ENCODE measurements around the gene STPG4.
A peak's percentile ranks its signal among the peaks of the same experiment; 100 is the strongest.

STPG4 gene

DNA sequence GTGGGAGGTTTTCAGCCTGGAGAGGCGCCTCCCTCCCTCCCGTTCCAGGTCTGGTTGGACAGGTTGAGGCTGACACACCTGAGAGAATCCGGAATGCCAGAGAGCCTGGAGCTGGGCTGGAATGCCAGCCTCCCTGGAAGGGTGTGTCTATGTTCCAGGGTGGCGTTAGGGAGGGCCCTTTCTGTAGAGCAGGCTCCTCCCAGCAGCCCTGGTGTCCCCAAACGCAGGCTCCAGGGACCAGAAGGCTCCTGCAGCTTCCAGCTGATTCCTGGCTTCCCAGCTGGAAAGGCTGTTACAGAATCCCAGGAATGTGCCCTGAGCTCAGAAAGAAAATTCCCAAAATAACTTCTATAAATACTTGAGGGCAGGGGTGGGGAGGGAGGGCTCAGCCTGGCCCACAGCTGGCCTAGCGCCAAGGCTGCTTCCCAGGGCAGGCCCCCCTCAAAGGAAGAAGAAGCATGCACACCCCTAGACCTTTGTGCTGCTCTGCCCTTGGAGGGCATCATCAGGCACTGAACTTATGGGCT lies 85.4 kb downstream of the STPG4 start:
- Histone ChIP-seq H3K9me3 (ENCODE audit: control insufficient read depth, low read length) (no peaks in the 10 kb centered on the region), H3K4me1 (ENCODE audit: control insufficient read depth, insufficient read depth, low read length) (peaks cover 68% of the 10 kb centered on the region), H3K9ac (ENCODE audit: low read length) (peak overlapping the region; percentile 82), H3K36me3 (ENCODE audit: control insufficient read depth, insufficient read depth, low read length, severe bottlenecking) (peaks cover 10% of the 10 kb centered on the region), H3K27me3 (replicated peaks; ENCODE audit: control insufficient read depth, insufficient read depth, low read length) (no peaks in the 10 kb centered on the region), H3K4me3 (ENCODE audit: low read length) (no peak overlapping the region)
- peak; percentile 56 for DNase-seq (ENCODE audit: low read depth)

DNA sequence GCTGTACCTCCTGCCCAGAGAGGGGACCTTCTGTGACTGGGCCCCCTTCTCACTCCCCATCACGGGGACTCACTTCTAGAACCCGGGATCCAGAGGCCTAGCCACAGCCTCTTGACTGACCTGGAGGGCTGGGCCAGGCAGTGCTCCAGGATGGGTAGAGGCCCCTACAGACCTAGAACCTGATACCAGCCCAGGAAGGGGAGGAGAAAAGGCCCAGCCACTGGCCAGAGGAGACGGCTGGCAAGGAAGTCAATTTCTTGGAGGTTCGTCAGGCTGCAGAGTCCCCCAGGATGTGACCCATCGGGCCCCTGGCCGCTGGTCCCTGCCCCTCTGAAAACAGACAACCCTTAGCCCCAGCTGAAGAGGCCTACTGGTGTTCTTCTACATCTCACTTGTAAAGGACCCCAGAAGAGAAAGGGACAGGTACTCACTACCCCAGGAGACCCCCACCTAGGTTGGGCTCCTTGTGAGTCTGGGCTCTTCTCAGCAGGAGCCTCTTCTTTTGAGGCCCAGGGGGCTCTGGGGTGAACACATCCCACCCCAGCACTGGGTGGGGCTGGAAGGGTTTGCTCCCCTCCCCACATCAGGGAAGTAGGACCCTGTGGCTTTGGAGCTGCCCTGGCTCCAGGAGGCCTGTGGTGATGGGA lies 86.0 kb downstream of the STPG4 start:
- no peaks in the 10 kb centered on the region for H3K27me3 ChIP-seq (replicated peaks; ENCODE audit: control insufficient read depth, insufficient read depth, low read length)
- no peaks in the 10 kb centered on the region for H3K9me3 ChIP-seq (ENCODE audit: control insufficient read depth, low read length)
- peaks cover 68% of the 10 kb centered on the region for H3K4me1 ChIP-seq (ENCODE audit: control insufficient read depth, insufficient read depth, low read length)
- peak overlapping the region; percentile 61 for H3K9ac ChIP-seq (ENCODE audit: low read length)
- DNase-seq (ENCODE audit: low read depth): no peak
- H3K4me3 ChIP-seq (ENCODE audit: low read length): no peak overlapping the region
- peaks cover 10% of the 10 kb centered on the region for H3K36me3 ChIP-seq (ENCODE audit: control insufficient read depth, insufficient read depth, low read length, severe bottlenecking)

DNA sequence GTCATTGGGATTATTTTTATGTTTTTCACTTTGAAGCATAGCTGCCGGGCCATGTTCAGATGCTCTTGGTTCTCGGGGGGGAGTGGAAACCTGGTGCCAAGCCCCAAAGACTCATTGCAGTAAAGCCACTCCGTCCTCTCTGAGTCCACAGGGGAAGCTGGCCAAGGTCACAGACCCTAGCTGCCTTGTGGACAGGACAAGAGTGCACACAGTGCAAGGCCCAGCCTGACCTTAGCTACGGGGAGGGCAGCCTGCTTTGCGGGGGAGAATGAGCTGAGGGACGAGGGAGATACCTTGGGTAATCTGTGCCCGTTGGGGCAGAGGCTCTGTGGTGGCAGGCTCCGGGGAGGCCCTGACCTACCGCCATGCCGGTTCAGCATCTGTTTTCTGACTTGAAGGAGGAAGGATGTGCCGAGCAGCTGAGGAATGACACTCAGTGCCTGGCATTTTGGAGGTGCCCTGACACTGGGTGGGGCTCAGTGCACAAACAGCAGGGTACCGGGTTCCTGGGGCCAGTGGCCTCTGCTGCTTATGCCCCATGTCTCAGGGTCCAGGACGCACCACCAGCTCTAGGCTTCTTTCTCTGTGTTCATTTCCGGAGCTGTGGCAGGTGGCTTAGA lies 87.2 kb downstream of the STPG4 start:
- H3K27me3 ChIP-seq (replicated peaks; ENCODE audit: control insufficient read depth, insufficient read depth, low read length): no peaks in the 10 kb centered on the region
- DNase-seq (ENCODE audit: low read depth): no peak
- peaks cover 10% of the 10 kb centered on the region for H3K36me3 ChIP-seq (ENCODE audit: control insufficient read depth, insufficient read depth, low read length, severe bottlenecking)
- H3K4me3 ChIP-seq (ENCODE audit: low read length): no peak overlapping the region
- peaks cover 71% of the 10 kb centered on the region for H3K4me1 ChIP-seq (ENCODE audit: control insufficient read depth, insufficient read depth, low read length)
- H3K9ac ChIP-seq (ENCODE audit: low read length): no peak overlapping the region
- no peaks in the 10 kb centered on the region for H3K9me3 ChIP-seq (ENCODE audit: control insufficient read depth, low read length)

DNA sequence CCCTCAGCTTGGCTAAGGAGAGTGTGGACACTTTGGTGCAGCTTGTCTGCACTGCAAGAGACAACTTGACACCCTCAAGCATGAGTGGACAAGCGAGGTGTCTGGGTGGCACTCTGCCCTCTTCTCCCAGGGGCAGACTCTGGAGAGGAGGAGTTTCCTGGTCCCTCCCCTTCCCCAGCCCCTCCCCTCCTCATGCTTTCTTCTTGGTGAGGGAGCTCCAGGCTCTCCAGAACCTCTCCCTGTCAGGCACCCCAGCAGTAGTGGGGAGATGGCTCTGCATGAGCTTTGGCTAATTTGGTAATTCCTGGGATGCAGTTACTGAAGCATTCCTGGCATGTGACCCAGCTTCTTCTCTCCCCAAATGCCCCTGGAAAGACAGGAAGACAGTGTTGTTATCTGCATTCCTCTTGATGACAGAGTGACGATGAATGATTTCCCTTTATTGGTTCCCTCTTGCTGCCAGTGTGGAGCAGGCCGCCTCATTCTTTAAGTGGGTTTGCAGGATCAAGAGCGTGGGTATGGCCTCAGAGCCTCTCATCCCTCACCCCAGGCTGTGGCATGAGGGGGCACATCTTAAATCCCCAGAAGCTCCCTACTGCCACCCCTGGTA lies 89.2 kb downstream of the STPG4 start:
- Histone ChIP-seq H3K4me1 (ENCODE audit: control insufficient read depth, insufficient read depth, low read length) (peaks cover 60% of the 10 kb centered on the region), H3K36me3 (ENCODE audit: control insufficient read depth, insufficient read depth, low read length, severe bottlenecking) (peaks cover 27% of the 10 kb centered on the region), H3K9ac (ENCODE audit: low read length) (peak overlapping the region; percentile 70), H3K4me3 (ENCODE audit: low read length) (no peak overlapping the region), H3K27me3 (replicated peaks; ENCODE audit: control insufficient read depth, insufficient read depth, low read length) (no peaks in the 10 kb centered on the region), H3K9me3 (ENCODE audit: control insufficient read depth, low read length) (no peaks in the 10 kb centered on the region)
- peak; percentile 57 for DNase-seq (ENCODE audit: low read depth)

DNA sequence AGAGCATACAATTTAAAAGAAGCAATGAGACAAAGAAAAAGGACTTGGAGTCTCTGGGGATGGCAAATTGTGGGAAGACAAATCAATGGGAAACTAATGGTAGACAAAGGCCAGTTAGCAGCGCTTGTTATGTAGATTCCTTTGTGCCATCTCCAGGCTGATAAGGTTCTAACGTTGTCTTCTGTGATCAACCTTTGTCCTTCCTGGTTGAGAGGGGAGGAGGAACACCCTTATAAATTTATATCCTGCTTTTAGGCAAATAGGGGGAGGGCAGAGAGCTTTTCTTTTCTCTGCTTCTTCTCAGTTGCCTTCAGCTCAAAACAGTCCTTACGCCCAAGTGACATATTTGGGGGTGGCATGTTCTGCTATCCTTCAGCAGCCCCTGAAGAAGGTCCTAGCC lies 89.8 kb downstream of the STPG4 start:
- Histone ChIP-seq H3K4me3 (ENCODE audit: low read length) (no peak overlapping the region), H3K36me3 (ENCODE audit: control insufficient read depth, insufficient read depth, low read length, severe bottlenecking) (peaks cover 31% of the 10 kb centered on the region), H3K9ac (ENCODE audit: low read length) (no peak overlapping the region), H3K27me3 (replicated peaks; ENCODE audit: control insufficient read depth, insufficient read depth, low read length) (no peaks in the 10 kb centered on the region), H3K9me3 (ENCODE audit: control insufficient read depth, low read length) (no peaks in the 10 kb centered on the region), H3K4me1 (ENCODE audit: control insufficient read depth, insufficient read depth, low read length) (peaks cover 55% of the 10 kb centered on the region)
- no peak for DNase-seq (ENCODE audit: low read depth)

DNA sequence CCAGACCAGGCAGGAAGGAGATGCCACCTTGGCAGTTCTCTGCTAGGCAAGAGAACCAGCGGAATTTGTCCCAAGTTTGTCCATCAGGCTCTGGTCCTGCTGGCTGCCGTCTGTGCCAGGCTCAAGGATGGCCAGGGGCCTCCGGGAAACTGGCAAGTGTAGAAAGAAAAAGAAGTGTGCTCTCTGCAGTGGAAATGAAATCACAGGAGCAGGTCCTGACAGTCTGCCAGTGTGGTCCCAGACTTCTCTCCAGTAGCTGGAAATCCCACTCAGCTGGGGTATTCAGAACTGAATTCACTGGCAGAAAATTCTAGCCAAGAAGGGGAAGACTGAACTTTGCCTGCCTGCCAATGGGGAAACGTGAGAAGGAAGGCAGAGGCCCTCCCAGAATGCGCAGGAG lies 91.0 kb downstream of the STPG4 start:
- Histone ChIP-seq H3K9ac (ENCODE audit: low read length) (peak overlapping the region; percentile 15), H3K27me3 (replicated peaks; ENCODE audit: control insufficient read depth, insufficient read depth, low read length) (no peaks in the 10 kb centered on the region), H3K4me1 (ENCODE audit: control insufficient read depth, insufficient read depth, low read length) (peaks cover 47% of the 10 kb centered on the region), H3K9me3 (ENCODE audit: control insufficient read depth, low read length) (no peaks in the 10 kb centered on the region), H3K36me3 (ENCODE audit: control insufficient read depth, insufficient read depth, low read length, severe bottlenecking) (peaks cover 31% of the 10 kb centered on the region), H3K4me3 (ENCODE audit: low read length) (no peak overlapping the region)
- DNase-seq (ENCODE audit: low read depth): no peak

DNA sequence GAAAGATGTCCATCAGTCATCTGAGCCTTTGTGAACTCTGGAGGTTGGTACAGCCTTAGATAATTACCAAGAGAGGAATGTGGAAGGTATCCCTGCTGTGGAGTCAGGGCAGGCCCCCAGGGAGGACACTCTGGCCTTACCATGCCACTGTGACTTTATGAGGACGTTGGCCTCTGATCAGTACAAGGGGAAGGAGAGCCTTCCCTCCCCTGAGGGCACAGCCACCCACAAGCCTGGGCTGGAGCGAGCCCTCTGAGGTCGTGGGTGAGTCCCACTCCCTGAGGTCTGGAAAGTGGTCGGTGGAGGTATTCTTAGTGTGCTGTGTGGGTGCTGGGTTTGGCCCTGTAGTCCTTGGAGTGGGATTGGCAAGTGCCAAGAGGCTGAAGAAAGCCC lies 91.6 kb downstream of the STPG4 start:
- peaks cover 47% of the 10 kb centered on the region for H3K4me1 ChIP-seq (ENCODE audit: control insufficient read depth, insufficient read depth, low read length)
- H3K9ac ChIP-seq (ENCODE audit: low read length): peak overlapping the region; percentile 15
- no peak overlapping the region for H3K4me3 ChIP-seq (ENCODE audit: low read length)
- DNase-seq (ENCODE audit: low read depth): no peak
- H3K27me3 ChIP-seq (replicated peaks; ENCODE audit: control insufficient read depth, insufficient read depth, low read length): no peaks in the 10 kb centered on the region
- H3K9me3 ChIP-seq (ENCODE audit: control insufficient read depth, low read length): no peaks in the 10 kb centered on the region
- peaks cover 31% of the 10 kb centered on the region for H3K36me3 ChIP-seq (ENCODE audit: control insufficient read depth, insufficient read depth, low read length, severe bottlenecking)

DNA sequence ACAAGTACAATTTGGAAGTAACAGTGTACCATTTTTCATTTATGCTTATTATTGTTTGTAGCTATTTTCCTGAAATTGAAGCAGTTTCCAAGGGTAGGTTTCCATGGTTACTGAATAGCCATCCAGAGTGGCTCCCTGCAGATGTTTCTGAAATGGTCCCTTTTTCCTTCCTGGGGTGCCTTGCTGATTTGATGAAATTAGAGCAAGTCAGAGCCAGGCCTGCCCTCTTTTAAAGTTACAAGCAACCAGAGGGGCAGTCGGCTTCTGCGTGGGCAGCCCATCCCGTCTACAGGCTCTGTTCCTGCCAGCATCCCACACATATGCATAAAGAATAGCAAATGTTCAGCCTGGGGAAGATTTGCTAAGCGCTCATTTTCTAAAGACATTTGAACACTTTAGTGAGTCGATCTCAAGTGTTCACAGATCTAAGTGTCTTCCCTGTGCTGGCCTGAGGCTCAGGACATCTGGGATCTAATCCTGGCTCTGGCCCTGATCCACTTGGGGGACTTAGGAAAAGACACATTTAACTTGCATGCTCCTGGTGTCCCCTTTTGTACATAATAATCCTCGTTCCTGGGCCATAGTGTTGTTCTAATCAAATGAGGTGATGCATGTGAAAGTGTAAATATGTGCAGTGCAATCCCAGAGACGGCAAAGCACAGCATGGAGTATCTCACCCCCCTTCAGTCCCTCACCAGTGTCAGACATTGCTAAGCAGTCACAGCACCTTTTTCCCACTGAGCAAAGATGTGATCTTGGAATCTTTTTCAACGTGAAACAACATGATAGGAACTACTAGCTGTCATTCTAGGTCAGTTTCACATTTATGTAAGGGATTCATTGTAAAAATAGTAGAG lies 92.2 kb downstream of the STPG4 start:
- H3K27me3 ChIP-seq (replicated peaks; ENCODE audit: control insufficient read depth, insufficient read depth, low read length): no peaks in the 10 kb centered on the region
- peaks cover 49% of the 10 kb centered on the region for H3K4me1 ChIP-seq (ENCODE audit: control insufficient read depth, insufficient read depth, low read length)

DNA sequence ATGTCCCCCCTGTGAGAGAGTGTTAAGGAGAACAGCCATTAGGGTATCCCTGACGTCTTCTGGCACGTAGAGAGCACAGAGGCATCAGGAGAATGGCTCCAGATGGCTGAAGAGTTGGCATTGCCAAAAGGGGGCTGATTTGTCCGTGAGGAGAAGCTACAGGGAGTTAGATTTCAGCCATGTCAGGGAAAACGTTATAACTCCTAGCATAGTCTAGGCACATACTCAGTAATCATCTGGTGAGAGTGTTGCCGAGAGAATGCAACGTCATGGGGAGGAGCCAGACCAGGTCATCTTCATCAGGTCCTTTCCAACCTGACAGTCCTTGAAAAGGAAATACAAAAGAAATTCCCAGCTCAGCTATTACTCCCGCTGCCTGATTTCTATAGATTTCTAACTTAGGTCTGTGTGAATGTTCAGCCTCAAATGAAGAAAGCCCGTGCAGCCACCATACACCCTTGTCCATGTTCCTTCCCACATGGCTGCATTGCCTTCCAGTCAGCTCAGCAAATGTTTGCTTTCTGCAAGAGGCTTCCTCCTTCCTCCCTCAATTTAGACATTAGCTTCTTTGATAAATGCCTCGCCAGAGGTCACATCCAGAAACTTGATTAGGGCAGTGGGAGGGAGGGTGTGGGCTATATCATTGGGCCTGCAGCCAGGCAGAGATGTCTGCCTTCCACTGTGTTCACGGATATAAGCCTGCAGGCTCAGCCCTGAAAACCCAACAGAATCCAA lies 93.0 kb downstream of the STPG4 start:
- Histone ChIP-seq H3K27me3 (replicated peaks; ENCODE audit: control insufficient read depth, insufficient read depth, low read length) (no peaks in the 10 kb centered on the region), H3K9me3 (ENCODE audit: control insufficient read depth, low read length) (no peaks in the 10 kb centered on the region), H3K4me3 (ENCODE audit: low read length) (no peak overlapping the region), H3K9ac (ENCODE audit: low read length) (peak overlapping the region; percentile 8), H3K36me3 (ENCODE audit: control insufficient read depth, insufficient read depth, low read length, severe bottlenecking) (peaks cover 26% of the 10 kb centered on the region), H3K4me1 (ENCODE audit: control insufficient read depth, insufficient read depth, low read length) (peaks cover 55% of the 10 kb centered on the region)
- no peak for DNase-seq (ENCODE audit: low read depth)

More for the DNA sequence above, 92.2 kb downstream of the STPG4 start:
- Histone ChIP-seq H3K4me3 (ENCODE audit: low read length) (no peak overlapping the region), H3K36me3 (ENCODE audit: control insufficient read depth, insufficient read depth, low read length, severe bottlenecking) (peaks cover 31% of the 10 kb centered on the region), H3K9me3 (ENCODE audit: control insufficient read depth, low read length) (no peaks in the 10 kb centered on the region), H3K9ac (ENCODE audit: low read length) (peak overlapping the region; percentile 8)
- DNase-seq (ENCODE audit: low read depth): no peak

DNA sequence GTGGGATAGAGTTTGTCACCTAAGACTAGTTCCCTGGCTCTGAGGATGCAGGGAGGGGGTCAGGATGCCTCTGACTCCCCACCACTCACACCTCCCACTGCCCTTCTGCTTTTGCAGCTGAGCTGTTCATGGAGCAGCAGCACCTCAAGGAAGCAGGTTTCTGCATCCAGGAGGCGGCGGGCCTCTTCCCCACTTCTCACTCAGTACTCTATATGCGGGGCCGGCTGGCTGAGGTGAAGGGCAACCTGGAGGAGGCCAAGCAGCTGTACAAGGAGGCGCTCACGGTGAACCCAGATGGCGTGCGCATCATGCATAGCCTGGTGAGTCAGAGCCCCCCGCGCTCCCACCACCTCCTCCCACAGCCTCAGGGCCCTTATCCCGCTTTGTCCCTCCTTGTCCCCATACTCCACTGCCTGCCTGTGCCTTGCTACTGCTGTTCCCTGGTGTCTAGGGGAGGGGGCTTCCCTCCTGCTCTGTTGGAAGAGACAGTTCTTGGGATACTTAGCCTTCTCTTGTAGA lies 94.4 kb downstream of the STPG4 start:
- peaks cover 61% of the 10 kb centered on the region for H3K4me1 ChIP-seq (ENCODE audit: control insufficient read depth, insufficient read depth, low read length)
- peaks cover 24% of the 10 kb centered on the region for H3K36me3 ChIP-seq (ENCODE audit: control insufficient read depth, insufficient read depth, low read length, severe bottlenecking)
- H3K9me3 ChIP-seq (ENCODE audit: control insufficient read depth, low read length): no peaks in the 10 kb centered on the region
- no peaks in the 10 kb centered on the region for H3K27me3 ChIP-seq (replicated peaks; ENCODE audit: control insufficient read depth, insufficient read depth, low read length)
- H3K9ac ChIP-seq (ENCODE audit: low read length): no peak overlapping the region
- DNase-seq (ENCODE audit: low read depth): no peak
- no peak overlapping the region for H3K4me3 ChIP-seq (ENCODE audit: low read length)
